Putamen (tissue), 1 donor: Measurements from ENCODE around the gene TBX18.

Experiments
- DNase-seq: peaks from one replicate; pipeline ENCODE4 v3.0.0-alpha.2; 2016; ENCODE audit warnings: low spot score

The TBX18 gene

GRCh38 chr6:84772428-84773132 lies 8.2 kb upstream of the TBX18 start:
- no peak for DNase-seq

DNA sequence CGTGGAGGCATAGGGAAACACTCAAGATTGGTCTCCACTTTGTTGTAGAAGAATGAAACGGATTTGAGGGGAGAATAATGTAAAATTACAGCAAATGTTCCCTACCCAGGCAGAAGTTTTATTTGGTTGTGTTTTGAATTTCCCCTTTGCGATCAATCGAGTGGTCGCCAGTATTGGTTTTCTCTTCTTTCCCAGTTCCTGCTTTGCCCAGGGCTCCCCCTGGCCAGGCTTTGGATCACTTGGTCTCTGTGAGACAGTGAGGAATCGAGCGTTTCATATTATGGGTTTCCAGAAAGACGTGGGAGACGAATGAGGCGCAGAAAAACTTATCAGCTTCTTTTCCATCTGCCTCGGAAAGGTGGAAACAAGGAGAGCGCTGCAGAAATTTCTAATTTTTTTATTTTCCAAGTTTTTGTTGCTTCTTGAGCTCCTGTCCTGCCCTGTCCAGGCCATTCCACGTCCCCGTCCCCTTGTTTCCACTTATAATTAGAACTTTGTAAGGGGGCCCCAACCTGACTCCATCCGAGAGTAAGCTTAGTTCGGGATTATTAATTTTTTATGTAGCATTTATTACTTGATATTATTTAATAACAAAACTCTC lies 7.5 kb upstream of the TBX18 start:
- no peak for DNase-seq

GRCh38 chr6:84771125-84771755 lies 6.8 kb upstream of the TBX18 start:
- DNase-seq, result no peak

DNA sequence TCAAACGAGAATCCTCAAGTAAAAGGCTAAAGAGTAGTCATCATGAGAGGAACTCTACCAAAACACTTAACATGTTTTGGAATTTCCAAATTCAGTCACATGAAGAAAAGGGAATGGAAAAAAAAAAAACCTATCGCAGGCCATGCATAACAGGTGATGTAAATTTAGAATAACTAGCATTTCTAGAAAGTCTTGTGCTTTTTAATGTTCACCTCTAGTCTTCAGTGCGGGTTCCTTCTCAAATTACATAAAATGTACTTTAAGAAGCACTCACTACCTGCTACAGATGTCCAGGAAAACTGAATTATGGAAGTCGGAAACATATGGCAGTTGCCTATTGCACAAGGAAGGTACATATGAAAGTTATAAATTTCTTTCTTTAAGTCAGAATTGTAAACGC lies 6.1 kb upstream of the TBX18 start:
- no peak for DNase-seq

DNA sequence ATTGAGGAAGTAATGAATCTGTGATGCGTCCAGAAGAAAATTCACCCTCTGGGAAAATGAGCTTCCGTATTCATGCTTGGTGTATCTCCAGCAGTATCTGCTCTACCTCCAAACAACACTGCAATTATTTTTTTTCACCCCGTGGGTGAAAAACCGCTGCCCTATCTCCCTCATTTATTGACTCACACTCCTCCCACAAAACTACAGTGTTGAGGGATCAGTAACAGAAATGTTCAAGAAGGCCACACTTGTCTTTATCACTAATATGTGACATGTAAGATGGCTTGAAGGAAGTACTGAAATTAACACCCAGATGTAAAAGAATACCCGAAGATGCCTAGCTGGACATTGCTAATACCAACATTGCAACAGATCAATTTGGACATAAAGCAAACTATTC lies 4.9 kb upstream of the TBX18 start:
- DNase-seq, result no peak

GRCh38 chr6:84768442-84769174 lies 4.2 kb upstream of the TBX18 start:
- DNase-seq, result no peak

- no peak for DNase-seq
These were observed 3.3 kb upstream of the TBX18 start for GRCh38 chr6:84767526-84768201.

DNA sequence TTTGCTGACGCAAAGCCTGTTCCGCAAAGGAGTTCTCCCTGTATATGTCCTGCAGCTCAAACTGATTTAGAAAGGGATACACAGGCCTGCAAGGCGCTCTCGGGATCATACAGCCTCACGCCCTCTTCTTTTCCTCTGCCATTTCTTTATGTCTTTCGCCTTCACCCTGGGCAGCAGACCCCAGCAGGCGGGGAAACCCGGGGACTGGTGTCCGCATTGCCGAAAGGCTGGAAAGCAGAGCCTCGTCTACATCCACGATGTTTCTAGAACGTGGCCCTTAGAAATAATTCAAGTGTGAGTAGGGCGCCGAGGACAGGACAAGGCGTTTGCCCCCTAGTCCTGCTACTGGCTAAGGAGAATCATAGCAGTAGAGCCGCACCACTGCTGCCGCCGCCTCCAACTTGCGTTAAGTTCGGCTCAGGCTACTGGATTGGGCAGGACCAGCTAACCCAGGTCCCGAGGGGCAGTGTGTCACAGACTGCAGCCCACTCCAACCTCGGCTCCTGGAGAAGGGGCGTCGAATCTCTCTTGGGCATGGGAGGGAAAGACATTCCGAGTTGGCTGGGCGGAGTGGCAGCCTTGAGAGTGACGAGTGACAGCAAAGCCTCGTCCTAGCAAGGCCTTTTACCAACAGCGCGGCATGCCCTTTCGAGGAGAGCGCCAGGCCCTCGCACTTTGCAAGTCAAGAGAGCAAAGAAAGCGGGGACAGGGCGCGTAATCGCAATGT lies 2.6 kb upstream of the TBX18 start:
- no peak for DNase-seq

DNA sequence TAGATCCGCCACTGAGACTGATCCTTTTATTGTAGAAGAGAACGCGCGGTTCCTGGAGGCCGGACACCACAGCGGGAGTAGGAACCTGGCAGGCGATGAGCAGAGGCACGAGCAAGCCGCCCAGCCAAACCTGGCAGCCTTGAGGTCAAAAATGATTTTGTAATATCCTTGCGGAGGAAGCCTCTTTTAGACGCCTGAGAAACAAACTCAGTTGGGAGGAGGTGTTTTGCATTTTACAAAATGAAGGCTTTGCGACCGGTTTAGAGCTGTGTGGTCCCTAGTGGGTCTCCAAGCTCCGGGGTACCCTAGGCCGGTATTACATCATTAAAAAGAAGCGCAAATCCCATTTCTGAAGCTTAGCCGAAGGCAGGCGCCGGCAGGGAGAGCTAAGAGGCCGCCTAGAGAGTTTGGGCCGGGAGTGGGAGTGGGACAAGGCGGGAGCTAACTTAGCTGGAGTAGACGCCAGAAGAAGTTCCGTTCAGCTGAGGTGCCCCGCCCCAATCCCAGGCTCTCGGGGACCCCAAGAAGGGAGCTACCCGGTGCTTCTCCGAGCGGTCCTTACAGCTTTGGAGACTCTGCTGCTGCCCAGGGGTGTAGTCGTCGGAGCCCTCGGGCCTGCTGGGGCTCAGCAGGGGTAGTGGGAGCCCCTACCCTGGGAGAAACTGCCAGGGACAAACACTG lies 1.9 kb upstream of the TBX18 start:
- DNase-seq, result no peak

- DNase-seq, result no peak
These were observed 489 bp downstream of the TBX18 start for GRCh38 chr6:84763886-84764331.

GRCh38 chr6:84763003-84763885 lies 1.2 kb downstream of the TBX18 start:
- DNase-seq, result no peak

DNA sequence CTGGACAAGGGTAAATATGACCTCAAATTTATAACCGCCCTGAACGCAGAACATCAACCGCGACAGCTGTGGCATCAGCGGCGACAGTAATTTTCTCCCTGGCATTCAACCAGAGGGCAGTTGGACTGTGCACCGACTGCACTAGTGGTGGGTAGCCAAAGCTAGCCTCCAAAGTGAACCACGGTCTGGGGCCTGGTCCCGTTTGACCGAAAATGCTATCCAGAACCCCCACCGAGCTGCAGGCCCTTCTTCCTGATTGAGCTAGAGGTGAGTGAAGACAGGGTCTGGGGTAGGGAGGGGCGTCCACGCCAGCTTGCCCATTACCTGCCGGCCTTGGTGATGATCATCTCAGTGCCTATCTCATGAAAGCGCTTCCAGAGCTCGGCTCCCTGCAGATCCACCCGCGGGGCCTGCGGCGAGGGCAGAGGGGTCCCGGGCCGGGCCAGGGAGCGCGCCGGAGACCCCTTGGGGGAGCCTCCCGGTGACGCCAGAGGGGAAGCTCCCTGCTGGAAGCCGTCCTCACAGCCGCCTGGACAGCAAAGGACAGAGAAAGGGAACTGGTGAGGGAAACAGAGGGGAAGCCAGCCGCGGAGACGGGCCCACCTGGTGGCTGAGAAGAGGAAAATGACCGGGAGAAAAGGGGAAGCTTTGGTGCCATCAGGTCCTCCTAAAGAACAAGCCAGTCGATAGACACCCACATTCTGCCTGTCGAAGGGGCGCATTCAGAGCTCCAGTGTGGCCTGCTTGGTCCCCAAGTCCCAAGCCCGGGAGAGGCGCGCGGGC lies 2.0 kb downstream of the TBX18 start:
- no peak for DNase-seq

GRCh38 chr6:84758486-84758885 lies 5.9 kb downstream of the TBX18 start:
- no peak for DNase-seq

DNA sequence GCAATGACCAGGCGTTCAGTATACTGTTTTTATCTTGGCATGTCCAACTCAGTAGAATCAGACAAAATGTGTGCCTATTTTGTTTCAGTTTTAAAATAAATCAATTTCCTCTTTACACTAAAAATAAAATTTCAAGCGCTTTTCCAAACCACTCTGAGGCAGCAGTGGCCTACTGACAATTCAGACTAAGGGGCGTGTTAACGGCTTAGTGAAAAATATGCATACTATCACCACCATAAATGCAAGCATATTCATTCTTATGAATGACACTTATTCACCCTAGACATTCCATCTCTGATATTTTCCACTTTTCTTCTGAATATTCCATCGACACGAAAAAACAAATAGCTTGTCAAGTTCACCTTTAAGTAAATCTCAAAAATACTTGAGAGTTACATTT lies 7.5 kb downstream of the TBX18 start:
- no peak for DNase-seq

GRCh38 chr6:84756466-84756865 lies 7.9 kb downstream of the TBX18 start:
- DNase-seq, result no peak

- no peak for DNase-seq
These were observed 11.2 kb downstream of the TBX18 start for GRCh38 chr6:84753173-84753572.

- no peak for DNase-seq
These were observed 12.1 kb downstream of the TBX18 start for GRCh38 chr6:84752118-84752850.

- DNase-seq, result no peak
These were observed 15.2 kb downstream of the TBX18 start for GRCh38 chr6:84749181-84749580.
